ENCODE results near the gene GRIN2B. TPM values are rescaled to one million over a fixed set of nuclear protein-coding genes. Genes with fewer than 3 reads are reported as not detected.

The GRIN2B gene
- total and polyA plus RNA-seq, 10 of the 15 experiments (the other 5 are each of a cell fraction or from before 2014, with no cell fraction given): under 0.01 TPM; not detected in 9

- TF ChIP-seq PML (IDR thresholded peaks at IDR 0.05; ENCODE audit: low read length): no peak
- no peak for TF ChIP-seq FOXK2 (IDR thresholded peaks at IDR 0.05)
- no peak for TF ChIP-seq ZBED1 (IDR thresholded peaks at IDR 0.05; ENCODE audit: borderline replicate concordance)
- no peak for TF ChIP-seq POLR2AphosphoS2 (IDR thresholded peaks at IDR 0.05; ENCODE audit: low read depth, low read length)
- TF ChIP-seq MXI1 (IDR thresholded peaks at IDR 0.05; ENCODE audit: low read depth, low read length): no peak
- TF ChIP-seq CBX3 (IDR thresholded peaks at IDR 0.05; ENCODE audit: borderline replicate concordance, low read depth): no peak
- TF ChIP-seq REST (IDR thresholded peaks at IDR 0.05; ENCODE audit: low read depth, low read length): no peak
- TF ChIP-seq HDGF (IDR thresholded peaks at IDR 0.05): no peak
Measured at GRCh38 chr12:14024591-14024990, 43.2 kb upstream of the GRIN2B start (continued).

- CTCF ChIA-PET: interaction anchor here (1.3 kb wide), 1 partner anchor 10 kb away, joined by 5 read pairs; no protein-coding TSS in a partner anchor
- ATAC-seq (no peak), FAIRE-seq (no peak), DNase-seq (ENCODE audit: low read depth, low spot score) (no peak)
- no peak overlapping the region for H3K9ac ChIP-seq (ENCODE audit: control insufficient read depth, insufficient read depth, low read length)
- in situ Hi-C loops (cut with MboI): no loop called here
- no peak overlapping the region for H3K27ac ChIP-seq (ENCODE audit: control insufficient read depth, insufficient read depth)
- H3K9me3 ChIP-seq (replicated peaks; ENCODE audit: control insufficient read depth, insufficient read depth, low read length): no peaks in the 10 kb centered on the region
- POLR2A ChIA-PET: no interaction called here
- H3K36me3 ChIP-seq (ENCODE audit: control insufficient read depth in 2 of 2, insufficient read depth in 2 of 2, low read length in 1 of 2): no peaks in the 10 kb centered on the region
- H3K79me2 ChIP-seq (ENCODE audit: control insufficient read depth, insufficient read depth, low read length): no peaks in the 10 kb centered on the region
- H3K4me2 ChIP-seq (ENCODE audit: control insufficient read depth, insufficient read depth): no peak overlapping the region
- whole genome bisulfite sequencing (ENCODE audit: insufficient coverage, insufficient replicate concordance, low lambda C conversion rate, missing lambda C conversion rate): 17% methylated on average over 2 of the region's 2 CpGs
- SMC1A ChIA-PET (ENCODE audit: uncharacterized antibody, unreplicated experiment): no interaction called here
- no peak overlapping the region for H3K4me3 ChIP-seq
- RAD21 ChIA-PET (ENCODE audit: unreplicated experiment): interaction anchor here (0.6 kb wide), 1 partner anchor 263 kb away, joined by 3 read pairs; no protein-coding TSS in a partner anchor
- H3K4me1 ChIP-seq (ENCODE audit: control insufficient read depth, insufficient read depth, low read length): no peaks in the 10 kb centered on the region
- intact Hi-C loops (cut with micrococcal nuclease; ENCODE audit: unreplicated experiment): no loop called here
- H3K27me3 ChIP-seq (replicated peaks in 1 of 2; ENCODE audit: control insufficient read depth in 2 of 2, insufficient read depth in 2 of 2, low read length in 1 of 2): no peaks in the 10 kb centered on the region
- H2AFZ ChIP-seq (ENCODE audit: control insufficient read depth, low read depth, low read length): no peak overlapping the region
- H4K20me1 ChIP-seq (ENCODE audit: control insufficient read depth, insufficient read depth): no peaks in the 10 kb centered on the region
- no TSS peak for BruUV-seq (replicated peaks)
- TF ChIP-seq SMARCA5 (IDR thresholded peaks at IDR 0.05): no peak
- no peak for TF ChIP-seq NBN (IDR thresholded peaks at IDR 0.05)
- TF ChIP-seq POU2F2 (IDR thresholded peaks at IDR 0.05; ENCODE audit: borderline replicate concordance, low read depth, low read length): no peak
- no peak for TF ChIP-seq NR2F1 (conservative IDR thresholded peaks at IDR 0.05)
- TF ChIP-seq CHD1 (IDR thresholded peaks at IDR 0.05; ENCODE audit: low read depth, low read length): no peak
- no peak for TF ChIP-seq KLF5 (IDR thresholded peaks at IDR 0.05; ENCODE audit: partially characterized antibody)
- no peak for TF ChIP-seq PRDM15 (CRISPR knock-in tag; IDR thresholded peaks at IDR 0.05)
- no peak for TF ChIP-seq MAX (IDR thresholded peaks at IDR 0.05; ENCODE audit: low read depth, low read length)
Measured at GRCh38 chr12:14018080-14018479, 36.7 kb upstream of the GRIN2B start.
